Naive thymus-derived CD8-positive, alpha-beta T cell (primary cell): ENCODE measurements around the gene FCRL2. TPM values are rescaled to one million over a fixed set of nuclear protein-coding genes. Genes with fewer than 3 reads are reported as not detected.
"Not testable (repeated sequence)": the region's sequence is repeated elsewhere in the genome, so short reads cannot be mapped to it uniquely, and the experiment has no call there.

ENCODE experiments used
- ATAC-seq, 2 donors: fragments of 150-1000 bp; cut with Tn5 transposase in 1 of 2; sonication (Bioruptor Pico), chemical (Tn5 transposase) in 1 of 2; 1 replicate in 1 of 2; 2 replicates in 1 of 2; pipeline ENCODE4 v1.10.0; 2021; ENCODE audit warnings: mild to moderate bottlenecking in 2 of 2, moderate library complexity in 2 of 2
- POLR2A ChIA-PET: fragments of 350-600 bp; sonication (Branson Sonifier 250); formaldehyde crosslinking; loops from one replicate; lab custom pipeline; 2021; ENCODE audit warnings: antibody characterized with exemption; lab: Charles Lee
- DNase-seq, 10 donors: peaks; one replicate each; pipeline versions ENCODE4 v3.0.0 to v3.0.0-alpha.2; 2020 to 2022
- H3K27ac Mint-ChIP-seq, 10 donors: one replicate each; pipeline ENCODE4 v1.8.0; 2020 to 2022; ENCODE audit warnings: mild to moderate bottlenecking in 10 of 10, mixed read lengths in 10 of 10, moderate library complexity in 4 of 10, inconsistent platforms in 1 of 10
- H3K27me3 Mint-ChIP-seq, 5 donors: one replicate each; pipeline ENCODE4 v1.8.0; 2021 to 2022; ENCODE audit warnings: mixed read lengths in 5 of 5
- H3K36me3 Mint-ChIP-seq, 3 donors: one replicate each; pipeline ENCODE4 v1.8.0; 2020 to 2022; ENCODE audit warnings: mixed read lengths in 3 of 3, mild to moderate bottlenecking in 2 of 3, inconsistent platforms in 1 of 3
- H3K4me1 Mint-ChIP-seq, 4 donors: one replicate each; pipeline ENCODE4 v1.8.0; 2021 to 2022; ENCODE audit warnings: mixed read lengths in 4 of 4
- H3K4me3 Mint-ChIP-seq, 10 donors: one replicate each; pipeline ENCODE4 v1.8.0; 2020 to 2022; ENCODE audit warnings: mild to moderate bottlenecking in 10 of 10, mixed read lengths in 10 of 10, moderate library complexity in 6 of 10, inconsistent platforms in 1 of 10
- H3K9me3 Mint-ChIP-seq, 9 donors: one replicate each; pipeline ENCODE4 v1.8.0; 2020 to 2022; ENCODE audit warnings: mixed read lengths in 9 of 9, mild to moderate bottlenecking in 3 of 9, inconsistent platforms in 1 of 9, moderate library complexity in 1 of 9
- polyA plus RNA-seq, 3 donors: library from polyadenylated mRNA; unstranded; fragments of 300-500 nt; fragmentation: Illumina TruSeq; gene quantifications; one replicate each; pipeline ENCODE4 v1.2.3, GENCODE V29; 2021
- total RNA-seq, 8 experiments: library from RNA in 2 of 8; stranded (reverse) in 2 of 8; gene quantifications; one replicate each; pipeline ENCODE4 v1.2.3 and lab custom pipeline; 2021 to 2026

The FCRL2 gene
- total and polyA plus RNA-seq, 5 experiments from 2014 or later, result 0.07 to 3.1 (median 2.7) TPM; not detected in 2

- DNase-seq (no peak), ATAC-seq (no peak)
- H3K27ac Mint-ChIP-seq, result no peak overlapping the region
- H3K4me1 Mint-ChIP-seq, result peaks cover 0 to 23% (median 0%) of the 10 kb centered on the region in 4 donors
- H3K4me3 Mint-ChIP-seq, result no peak overlapping the region
- no peaks in the 10 kb centered on the region for H3K36me3 Mint-ChIP-seq
- H3K9me3 Mint-ChIP-seq, result peaks cover 0 to 8% (median 0%) of the 10 kb centered on the region in 9 donors
- peaks cover 0 to 11% (median 4%) of the 10 kb centered on the region in 5 donors for H3K27me3 Mint-ChIP-seq
- POLR2A ChIA-PET, result no interaction called here
These were observed 37.6 kb downstream of the FCRL2 start for GRCh38 chr1:157739229-157739901.

- POLR2A ChIA-PET, H3K4me3 Mint-ChIP-seq: not testable (repeated sequence)
- peaks cover 0 to 11% (median 1%) of the 10 kb centered on the region in 5 donors for H3K27me3 Mint-ChIP-seq
These were observed 40.9 kb downstream of the FCRL2 start for GRCh38 chr1:157735991-157736390.

GRCh38 chr1:157734321-157734720 is 42.6 kb downstream of the FCRL2 start:
- Mint-ChIP-seq H3K9me3 (peaks cover 0 to 3% (median 0%) of the 10 kb centered on the region in 9 donors), H3K27ac (peak overlapping the region in 1 of 10 donors; percentile 1), H3K4me3 (no peak overlapping the region), H3K36me3 (no peaks in the 10 kb centered on the region), H3K27me3 (peaks cover 0 to 11% (median 0%) of the 10 kb centered on the region in 5 donors), H3K4me1 (peaks cover 0 to 40% (median 0%) of the 10 kb centered on the region in 4 donors)
- POLR2A ChIA-PET, result no interaction called here
- DNase-seq (no peak), ATAC-seq (no peak)

More at GRCh38 chr1:157735991-157736390, 40.9 kb downstream of the FCRL2 start:
- H3K9me3 Mint-ChIP-seq, H3K27ac Mint-ChIP-seq, DNase-seq, H3K36me3 Mint-ChIP-seq, ATAC-seq: not testable (repeated sequence)
- peaks cover 0 to 35% (median 0%) of the 10 kb centered on the region in 4 donors for H3K4me1 Mint-ChIP-seq

DNA sequence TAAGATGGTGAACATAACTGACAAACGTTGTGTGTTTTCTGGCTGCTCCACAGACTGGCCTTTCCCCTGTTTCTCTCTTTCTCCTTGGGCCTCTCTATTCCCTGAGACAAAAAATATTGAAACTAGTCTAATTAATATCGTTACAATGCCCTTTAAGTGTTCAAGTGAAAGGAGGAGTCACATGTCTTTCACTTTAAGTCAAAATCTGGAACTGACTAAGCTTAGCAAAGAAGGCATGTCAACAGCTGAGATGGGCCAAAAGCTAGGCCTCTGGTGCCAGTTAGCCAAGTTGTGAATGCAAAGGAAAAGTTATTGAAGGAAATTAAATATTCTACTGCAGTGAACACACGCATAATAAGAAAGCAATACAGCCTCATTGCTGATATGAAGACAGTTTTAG is 44.2 kb downstream of the FCRL2 start:
- Mint-ChIP-seq H3K4me1 (peaks cover 0 to 42% (median 0%) of the 10 kb centered on the region in 4 donors), H3K9me3 (peaks cover 0 to 4% (median 0%) of the 10 kb centered on the region in 9 donors), H3K36me3 (no peaks in the 10 kb centered on the region), H3K27ac (peak overlapping the region in 1 of 10 donors; percentile 11), H3K4me3 (no peak overlapping the region), H3K27me3 (peaks cover 0 to 11% (median 0%) of the 10 kb centered on the region in 5 donors)
- DNase-seq (no peak), ATAC-seq (no peak)
- POLR2A ChIA-PET, result no interaction called here

GRCh38 chr1:157725221-157725577 is 51.7 kb downstream of the FCRL2 start:
- no peak for ATAC-seq
- H3K27ac Mint-ChIP-seq, result peak overlapping the region in 2 of 10 donors; percentile 56 to 75
- H3K4me3 Mint-ChIP-seq, result peak overlapping the region in 1 of 10 donors; percentile 40

GRCh38 chr1:157724537-157725220 is 52.3 kb downstream of the FCRL2 start:
- DNase-seq, result no peak

More at GRCh38 chr1:157725221-157725577, 51.7 kb downstream of the FCRL2 start:
- POLR2A ChIA-PET, result no interaction called here
- DNase-seq, result peak in 3 of 10 donors; percentile 17 to 26 (median 26)
- H3K9me3 Mint-ChIP-seq, result peaks cover 0 to 28% (median 13%) of the 10 kb centered on the region in 9 donors
- H3K36me3 Mint-ChIP-seq, result peaks cover 3 to 20% (median 9%) of the 10 kb centered on the region in 3 donors
- peaks cover 0 to 63% (median 13%) of the 10 kb centered on the region in 4 donors for H3K4me1 Mint-ChIP-seq
- H3K27me3 Mint-ChIP-seq, result peaks cover 0 to 12% (median 2%) of the 10 kb centered on the region in 5 donors

DNA sequence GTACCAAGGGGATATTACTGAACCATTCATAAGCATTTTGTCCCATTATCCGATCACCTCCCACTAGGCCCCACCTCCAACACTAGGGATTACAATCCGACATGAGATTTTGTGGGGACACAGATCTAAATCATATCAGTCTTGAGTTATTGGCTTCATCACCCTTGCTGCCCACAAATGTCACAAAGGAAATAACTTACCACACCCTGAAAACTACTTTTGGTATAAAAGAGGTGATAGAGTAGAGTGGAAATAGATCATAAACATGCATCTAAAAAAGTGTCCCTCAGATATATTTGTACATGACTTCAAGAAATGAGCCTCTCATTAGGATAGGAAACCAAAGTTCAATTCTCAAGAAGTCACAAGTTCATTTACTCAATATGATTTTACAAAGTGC is 53.8 kb downstream of the FCRL2 start:
- Mint-ChIP-seq H3K4me1 (peaks cover 0 to 58% (median 13%) of the 10 kb centered on the region in 4 donors), H3K4me3 (peak overlapping the region in 1 of 10 donors; percentile 38), H3K36me3 (peaks cover 3 to 20% (median 9%) of the 10 kb centered on the region in 3 donors), H3K27ac (peak overlapping the region in 3 of 10 donors; percentile 8 to 53 (median 24)), H3K9me3 (peaks cover 0 to 28% (median 15%) of the 10 kb centered on the region in 9 donors), H3K27me3 (peaks cover 0 to 12% (median 2%) of the 10 kb centered on the region in 5 donors)
- ATAC-seq (no peak), DNase-seq (peak in 1 of 10 donors; percentile 11)
- POLR2A ChIA-PET, result no interaction called here

More at GRCh38 chr1:157724537-157725220, 52.3 kb downstream of the FCRL2 start:
- Mint-ChIP-seq H3K9me3 (peaks cover 0 to 28% (median 13%) of the 10 kb centered on the region in 9 donors), H3K27me3 (peaks cover 0 to 12% (median 2%) of the 10 kb centered on the region in 5 donors), H3K4me1 (peaks cover 0 to 63% (median 13%) of the 10 kb centered on the region in 4 donors), H3K36me3 (peaks cover 3 to 20% (median 9%) of the 10 kb centered on the region in 3 donors), H3K4me3 (peak overlapping the region in 1 of 10 donors; percentile 59), H3K27ac (peak overlapping the region in 5 of 10 donors; percentile 7 to 75 (median 42))
- ATAC-seq, result peak in 1 of 2 donors; percentile 46
- POLR2A ChIA-PET, result no interaction called here

GRCh38 chr1:157721985-157722384 is 54.9 kb downstream of the FCRL2 start:
- DNase-seq, result no peak
- peaks cover 3 to 20% (median 9%) of the 10 kb centered on the region in 3 donors for H3K36me3 Mint-ChIP-seq
- POLR2A ChIA-PET, result no interaction called here
- H3K4me1 Mint-ChIP-seq, result peaks cover 0 to 47% (median 13%) of the 10 kb centered on the region in 4 donors
- peaks cover 0 to 26% (median 15%) of the 10 kb centered on the region in 9 donors for H3K9me3 Mint-ChIP-seq
- no peak overlapping the region for H3K4me3 Mint-ChIP-seq
- no peak overlapping the region for H3K27ac Mint-ChIP-seq
- H3K27me3 Mint-ChIP-seq, result peaks cover 0 to 12% (median 0%) of the 10 kb centered on the region in 5 donors
- ATAC-seq, result no peak

DNA sequence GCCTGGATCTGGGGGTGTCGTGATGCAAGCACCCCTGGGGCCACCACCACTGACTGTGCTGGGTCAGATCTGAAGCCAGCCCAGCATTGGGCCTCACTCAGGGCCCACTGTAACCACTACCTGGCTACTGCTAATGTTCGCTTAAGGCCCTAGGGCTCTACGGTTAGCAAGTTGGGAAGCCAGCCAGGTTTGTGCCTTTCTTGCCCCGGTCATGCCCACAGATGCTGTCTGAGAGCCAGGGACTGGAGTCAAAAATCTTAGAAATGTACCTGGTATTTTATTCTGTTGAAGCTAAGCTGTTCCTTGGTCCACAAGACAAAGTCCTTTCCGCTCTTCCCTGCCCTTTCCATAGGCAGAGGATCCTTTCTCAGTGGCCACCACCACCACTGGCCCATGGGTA is 61.2 kb downstream of the FCRL2 start:
- H3K27me3 Mint-ChIP-seq, result peaks cover 0 to 1% (median 0%) of the 10 kb centered on the region in 5 donors
- H3K36me3 Mint-ChIP-seq, result peaks cover 1 to 2% (median 1%) of the 10 kb centered on the region in 3 donors
- no peak for DNase-seq
- no peak overlapping the region for H3K27ac Mint-ChIP-seq
- no peak for ATAC-seq
- H3K4me3 Mint-ChIP-seq, result no peak overlapping the region
- peaks cover 0 to 5% (median 1%) of the 10 kb centered on the region in 9 donors for H3K9me3 Mint-ChIP-seq
- POLR2A ChIA-PET, result no interaction called here
- peaks cover 0 to 11% (median 0%) of the 10 kb centered on the region in 4 donors for H3K4me1 Mint-ChIP-seq

- POLR2A ChIA-PET, result no interaction called here
These were observed 65.1 kb downstream of the FCRL2 start for GRCh38 chr1:157711802-157712201.

GRCh38 chr1:157704878-157705277 is 72.1 kb downstream of the FCRL2 start:
- POLR2A ChIA-PET, result no interaction called here
- Mint-ChIP-seq H3K4me1 (peaks cover 0 to 75% (median 0%) of the 10 kb centered on the region in 4 donors), H3K4me3 (peak overlapping the region in 1 of 10 donors; percentile 36), H3K27ac (peak overlapping the region in 2 of 10 donors; percentile 60 to 76), H3K27me3 (peaks cover 0 to 15% (median 2%) of the 10 kb centered on the region in 5 donors), H3K9me3 (peaks cover 0 to 5% (median 0%) of the 10 kb centered on the region in 9 donors), H3K36me3 (no peaks in the 10 kb centered on the region)
- ATAC-seq (no peak), DNase-seq (no peak)

More at GRCh38 chr1:157711802-157712201, 65.1 kb downstream of the FCRL2 start:
- Mint-ChIP-seq H3K36me3 (no peaks in the 10 kb centered on the region), H3K9me3 (peaks cover 0 to 5% (median 0%) of the 10 kb centered on the region in 9 donors), H3K4me1 (peaks cover 0 to 39% (median 0%) of the 10 kb centered on the region in 4 donors), H3K27ac (no peak overlapping the region), H3K4me3 (no peak overlapping the region), H3K27me3 (no peaks in the 10 kb centered on the region)
- ATAC-seq (no peak), DNase-seq (no peak)

- ATAC-seq (no peak), DNase-seq (no peak)
- peaks cover 0 to 5% (median 0%) of the 10 kb centered on the region in 9 donors for H3K9me3 Mint-ChIP-seq
- no peaks in the 10 kb centered on the region for H3K36me3 Mint-ChIP-seq
- no peak overlapping the region for H3K4me3 Mint-ChIP-seq
- H3K27me3 Mint-ChIP-seq, result peaks cover 2 to 15% (median 2%) of the 10 kb centered on the region in 5 donors
- POLR2A ChIA-PET, result no interaction called here
- no peak overlapping the region for H3K27ac Mint-ChIP-seq
- H3K4me1 Mint-ChIP-seq, result peaks cover 0 to 71% (median 0%) of the 10 kb centered on the region in 4 donors
These were observed 73.0 kb downstream of the FCRL2 start for GRCh38 chr1:157703981-157704380.
